GM12892 (cell line): ENCODE results near the gene UBXN7.
"Not testable (repeated sequence)": the region's sequence is repeated elsewhere in the genome, so short reads cannot be mapped to it uniquely, and the experiment has no call there.

ENCODE experiments used
- DNase-seq: peaks from one replicate; pipeline ENCODE4 v3.0.0; 2011; ENCODE audit not compliant: insufficient read length
- FAIRE-seq: peaks from 2 replicates; lab custom pipeline; 2011; peaks lifted over from hg19 to GRCh38; lab: Jason Lieb, UNC
- POLR2A ChIP-seq: IDR thresholded peaks from 2 replicates; pipeline ENCODE4 v1.6.1; 2011; ENCODE audit warnings: low read depth, low read length, control low read depth
- POLR2AphosphoS5 ChIP-seq: IDR thresholded peaks from 2 replicates; pipeline ENCODE4 v1.6.1; 2011; ENCODE audit warnings: low read depth, low read length, control low read depth
- TAF1 ChIP-seq: IDR thresholded peaks from 2 replicates; pipeline ENCODE4 v1.6.1; 2011; ENCODE audit warnings: low read depth, mild to moderate bottlenecking, control low read depth, low read length, borderline replicate concordance

UBXN7 gene

GRCh38 chr3:196444500-196444894 lies 12.3 kb upstream of the UBXN7 start:
- DNase-seq (no peak), FAIRE-seq (no peak)
- TF ChIP-seq POLR2AphosphoS5 = no peak
- TF ChIP-seq POLR2A = no peak
- no peak for TF ChIP-seq TAF1

GRCh38 chr3:196440696-196441095 lies 8.5 kb upstream of the UBXN7 start:
- FAIRE-seq = peak; percentile 70
- no peak for DNase-seq
- TF ChIP-seq POLR2AphosphoS5 (no peak), TAF1 (no peak; the same call in 1 of the 2 replicates), POLR2A (no peak)

DNA sequence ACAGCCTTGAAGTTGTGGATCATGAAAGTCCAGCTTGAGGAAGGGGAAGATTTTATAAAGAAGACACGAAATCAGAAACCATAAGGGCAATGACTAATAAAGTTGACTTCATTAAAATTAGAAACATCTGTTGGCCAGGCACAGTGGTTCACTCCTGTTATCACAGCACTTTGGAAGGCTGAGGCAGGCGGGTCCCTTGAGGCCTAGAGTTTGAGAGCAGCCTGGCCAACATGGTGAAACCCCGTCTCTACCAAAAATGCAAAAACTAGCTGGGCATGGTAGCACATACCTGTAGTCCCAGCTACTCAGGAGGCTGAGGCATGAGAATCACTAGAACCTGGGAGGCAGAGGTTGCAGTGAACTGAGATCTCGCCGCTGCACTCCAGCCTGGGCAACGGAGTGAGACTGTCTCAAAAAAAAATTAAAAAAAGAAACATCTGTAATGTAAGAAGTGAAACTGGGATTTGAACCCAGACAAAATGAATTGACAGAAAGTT lies 7.9 kb upstream of the UBXN7 start:
- DNase-seq (no peak), FAIRE-seq (no peak)
- no peak for TF ChIP-seq POLR2A
- no peak for TF ChIP-seq POLR2AphosphoS5
- no peak for TF ChIP-seq TAF1

GRCh38 chr3:196431181-196432136 lies 768 bp downstream of the UBXN7 start:
- FAIRE-seq (peak; percentile 80), DNase-seq (peak; percentile 37)
- no peak for TF ChIP-seq TAF1
- TF ChIP-seq POLR2A = no peak
- TF ChIP-seq POLR2AphosphoS5 = no peak

DNA sequence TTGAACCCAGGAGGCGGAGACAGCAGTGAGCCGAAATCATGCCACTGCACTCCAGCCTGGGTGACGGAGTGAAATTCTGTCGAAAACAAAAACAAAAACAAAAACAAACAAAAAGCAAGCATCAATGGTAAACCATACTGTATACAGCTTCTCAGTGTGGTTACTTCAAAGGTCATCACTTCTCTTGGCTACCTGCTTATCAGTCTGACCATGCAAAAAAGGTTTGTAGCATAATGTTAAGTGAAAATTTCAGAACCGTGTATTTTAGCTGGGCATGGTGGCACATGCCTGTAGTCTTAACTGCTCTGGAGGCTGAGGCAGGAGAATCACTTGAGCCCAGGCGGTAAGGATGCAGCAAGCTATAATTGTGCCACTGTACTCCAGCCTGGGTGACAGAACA lies 4.2 kb downstream of the UBXN7 start:
- no peak for TF ChIP-seq TAF1
- TF ChIP-seq POLR2A = no peak
- no peak for TF ChIP-seq POLR2AphosphoS5
- FAIRE-seq (no peak), DNase-seq (no peak)

- not testable (repeated sequence) for FAIRE-seq, DNase-seq
These were observed 7.8 kb downstream of the UBXN7 start for GRCh38 chr3:196424421-196424820.

GRCh38 chr3:196423044-196423781 lies 9.0 kb downstream of the UBXN7 start:
- DNase-seq = no peak

GRCh38 chr3:196421668-196422067 lies 10.6 kb downstream of the UBXN7 start:
- FAIRE-seq, DNase-seq: not testable (repeated sequence)

More at GRCh38 chr3:196423044-196423781, 9.0 kb downstream of the UBXN7 start:
- FAIRE-seq = no peak
- TF ChIP-seq POLR2A (no peak), POLR2AphosphoS5 (peak; percentile 35; the same call in 1 of the 2 replicates)

- no peak for DNase-seq
- TF ChIP-seq POLR2AphosphoS5 = no peak
- TF ChIP-seq TAF1 = no peak
- no peak for TF ChIP-seq POLR2A
- FAIRE-seq = no peak
These were observed 12.8 kb downstream of the UBXN7 start for GRCh38 chr3:196419386-196419785.

GRCh38 chr3:196418601-196419000 lies 13.6 kb downstream of the UBXN7 start:
- TF ChIP-seq TAF1 = no peak
- TF ChIP-seq POLR2A = no peak
- TF ChIP-seq POLR2AphosphoS5 = no peak
- FAIRE-seq (no peak), DNase-seq (no peak)

DNA sequence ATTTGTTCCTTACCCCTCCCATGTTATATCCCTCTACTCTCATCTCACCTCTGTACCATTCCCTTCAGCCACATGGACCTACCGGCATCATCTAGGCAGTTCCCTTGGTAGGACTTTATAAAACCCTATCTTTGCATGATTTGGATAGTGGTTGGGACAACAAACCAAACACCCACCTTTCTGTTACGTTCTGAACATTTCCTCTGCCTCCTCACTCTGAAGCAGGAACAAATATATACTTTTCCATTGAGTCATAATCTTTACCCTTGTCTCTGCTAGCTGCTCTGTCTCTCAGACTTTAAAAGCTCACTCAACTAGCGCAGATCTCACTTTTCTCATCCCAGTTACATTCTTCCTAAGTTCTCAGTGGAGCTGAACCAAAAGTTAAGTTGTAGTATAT lies 17.8 kb downstream of the UBXN7 start:
- FAIRE-seq = no peak
- TF ChIP-seq POLR2A = no peak
- no peak for TF ChIP-seq TAF1
- no peak for TF ChIP-seq POLR2AphosphoS5
- DNase-seq = no peak

- TF ChIP-seq TAF1 = no peak
- no peak for TF ChIP-seq POLR2A
- no peak for TF ChIP-seq POLR2AphosphoS5
- FAIRE-seq = peak; percentile 44
- DNase-seq = no peak
These were observed 19.5 kb downstream of the UBXN7 start for GRCh38 chr3:196412704-196413103.
